HG03442 (cell line): ENCODE data around the gene ZNF98.

Experiments
- ATAC-seq: cut with Tn5 transposase; IDR thresholded peaks from one replicate; pipeline ENCODE4 v1.9.1; 2021; ENCODE audit warnings: mild to moderate bottlenecking, moderate library complexity; ENCODE audit not compliant: unreplicated experiment

The ZNF98 gene

DNA sequence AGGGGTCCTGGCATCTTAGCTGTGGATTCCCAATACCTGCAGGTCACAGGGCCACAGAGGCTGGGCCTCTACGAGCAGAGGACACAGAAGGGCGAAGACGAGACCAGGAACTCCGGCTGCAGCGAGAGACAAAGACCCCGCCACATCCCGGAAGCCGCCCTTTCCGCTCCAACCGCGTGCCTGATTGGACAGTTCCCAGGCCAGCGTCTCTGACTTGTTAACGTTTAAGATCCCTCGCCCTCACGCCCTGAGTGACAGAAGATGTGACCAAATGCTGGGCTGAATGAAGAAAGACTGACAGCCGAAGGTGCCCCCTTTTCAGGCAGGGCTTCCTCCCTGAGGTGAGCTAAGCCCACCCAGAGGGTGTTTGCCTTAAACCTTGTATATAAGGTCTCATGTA, at the start of gene ZNF98:
Gene ZNF98, minus strand, starts transcription at position 136 of the 400 bp plus-strand sequence. Its CDS starts 122 bp downstream, at position 14.
- ATAC-seq: no peak

DNA sequence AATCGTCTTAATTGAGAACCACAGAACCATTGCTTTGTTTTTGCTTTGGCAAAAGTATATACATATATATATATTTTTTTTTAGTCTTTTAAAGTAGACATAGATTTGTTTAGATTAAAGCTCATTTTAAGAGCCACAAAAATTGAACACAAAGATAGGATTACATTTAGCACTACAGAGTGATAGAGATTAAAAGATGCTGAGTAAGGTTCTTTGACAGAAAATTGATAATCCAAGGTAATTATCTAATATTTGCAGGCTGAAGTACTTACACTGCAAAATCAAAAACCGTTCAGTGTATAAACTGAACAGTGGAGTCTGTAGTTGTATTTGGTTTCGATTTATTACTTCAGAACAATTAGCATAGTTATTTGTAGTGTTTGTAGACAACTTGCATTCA, 24.5 kb upstream of the ZNF98 start:
- no peak for ATAC-seq

DNA sequence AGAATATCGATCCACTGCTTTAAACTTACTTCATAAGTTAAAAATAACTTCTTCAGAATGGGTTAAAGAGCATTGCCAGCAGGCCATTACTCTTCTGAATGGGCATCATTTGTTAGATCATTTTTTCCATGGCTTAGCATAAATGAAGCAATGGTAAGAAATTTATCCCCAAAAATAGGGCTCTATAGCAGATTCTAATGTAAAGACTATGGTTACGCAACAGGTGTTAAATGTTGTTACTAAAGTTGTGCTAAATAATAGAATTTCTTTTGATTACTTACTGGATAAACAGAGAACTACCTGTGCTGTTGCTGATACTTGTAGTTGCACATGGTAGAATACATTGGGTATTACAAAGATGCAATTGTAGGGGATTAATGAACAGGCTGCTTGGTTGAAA, 15.9 kb upstream of the ZNF98 start:
- ATAC-seq: no peak

DNA sequence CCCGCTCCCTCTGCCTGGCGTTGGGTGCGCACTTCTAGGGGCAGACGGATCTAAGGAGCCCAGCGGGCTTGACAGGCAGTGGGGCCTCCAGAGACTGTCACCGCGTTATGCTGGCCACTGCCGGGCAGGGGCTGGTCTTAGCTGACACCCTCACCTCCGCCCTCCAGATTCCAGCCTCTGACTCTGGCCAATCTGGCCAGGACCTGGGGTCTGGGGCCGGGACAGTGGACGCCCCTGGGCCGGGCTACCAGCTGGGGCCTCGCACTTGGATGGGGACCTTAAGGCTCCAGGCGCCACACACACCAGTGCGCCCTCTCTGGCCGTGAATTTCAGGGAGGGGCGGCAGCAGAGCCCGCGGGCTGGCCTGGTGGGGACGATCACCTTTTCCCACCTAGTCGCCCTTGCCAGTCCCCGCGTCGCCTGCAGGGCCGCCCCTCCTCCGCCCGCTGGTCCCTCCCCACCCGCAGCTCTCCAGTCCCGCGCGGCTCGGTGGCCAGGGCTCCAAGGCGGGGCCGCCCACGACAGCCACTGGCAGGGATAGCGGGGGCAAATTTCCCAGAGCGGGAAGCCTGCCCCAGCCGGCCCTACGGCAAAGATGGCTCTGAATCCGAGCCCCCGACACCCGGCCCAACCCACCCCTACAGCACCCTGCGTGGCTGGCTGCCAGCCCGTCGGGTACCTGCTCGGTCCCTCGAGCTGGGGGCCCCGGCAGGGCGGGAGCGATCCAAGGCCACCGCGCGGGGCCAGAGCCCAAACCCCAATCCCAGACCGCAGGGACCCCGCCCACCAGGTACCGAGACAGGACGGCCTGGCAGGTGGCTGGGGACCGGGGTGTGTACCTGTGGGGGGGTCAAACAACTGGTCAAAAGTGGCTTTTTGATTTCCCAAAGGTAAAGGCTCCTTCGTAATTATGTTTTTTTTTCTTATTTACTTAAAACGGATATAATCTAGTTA, 6.1 kb upstream of the ZNF98 start:
- no peak for ATAC-seq

DNA sequence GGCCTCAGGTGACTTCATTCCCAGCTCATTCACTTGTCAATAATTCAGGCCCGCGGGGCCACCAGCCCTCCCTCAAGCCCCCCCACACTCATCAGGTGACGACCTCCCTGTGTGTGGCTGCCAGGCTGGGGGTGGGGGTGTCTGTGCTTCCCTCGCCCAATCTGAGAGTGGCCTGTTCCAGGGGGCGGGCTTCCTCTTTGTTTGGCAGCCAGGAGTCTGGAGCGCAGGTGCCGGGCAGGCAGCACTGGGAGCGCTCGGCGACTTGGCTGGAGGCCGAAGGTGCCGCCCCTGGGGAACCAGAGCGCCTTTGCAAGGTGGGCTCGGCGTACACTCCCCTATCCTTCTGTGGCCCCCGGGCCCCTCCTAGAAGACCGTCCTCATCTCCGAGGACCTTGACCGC, 5.4 kb upstream of the ZNF98 start:
- no peak for ATAC-seq

DNA sequence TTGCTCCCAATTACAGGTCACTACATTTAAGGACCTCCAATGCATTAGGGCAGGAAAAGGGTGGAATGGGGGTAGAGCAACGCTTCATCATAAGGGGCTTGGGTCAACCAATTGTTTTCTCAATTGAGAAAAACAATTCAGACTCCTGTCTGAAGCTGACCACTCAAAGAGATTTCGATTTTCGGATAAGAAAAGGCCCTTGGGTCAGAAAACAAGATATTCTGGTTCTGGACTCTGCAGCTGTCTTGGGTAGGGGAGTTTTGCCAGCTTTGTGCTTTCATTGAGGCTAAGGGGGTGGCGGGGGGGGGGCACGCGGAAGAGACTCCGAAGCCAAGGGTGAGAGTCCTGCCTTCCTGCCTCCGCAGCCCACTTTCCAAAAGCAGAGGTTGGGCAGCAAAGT, 4.8 kb upstream of the ZNF98 start:
- no peak for ATAC-seq

DNA sequence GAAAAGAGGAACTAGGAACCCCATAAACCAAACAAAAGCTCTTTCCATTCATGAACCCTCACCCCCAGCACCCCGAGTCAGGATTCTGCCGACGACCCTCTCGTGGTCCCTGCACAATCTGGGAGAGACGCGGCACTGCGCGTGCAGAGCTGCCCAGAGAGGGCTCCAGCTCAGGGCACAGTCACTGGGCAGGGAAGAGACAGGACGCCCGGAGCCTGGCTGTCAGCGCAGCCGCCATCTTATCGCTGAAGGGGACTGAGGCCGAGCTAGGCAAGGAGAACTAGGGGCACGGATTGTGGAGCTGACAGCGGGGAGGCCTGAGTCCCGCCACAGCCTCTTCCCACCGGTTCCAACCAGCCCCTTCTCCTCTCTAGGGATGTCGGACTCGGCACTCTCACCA, 349 bp downstream of the ZNF98 start:
- ATAC-seq: no peak

DNA sequence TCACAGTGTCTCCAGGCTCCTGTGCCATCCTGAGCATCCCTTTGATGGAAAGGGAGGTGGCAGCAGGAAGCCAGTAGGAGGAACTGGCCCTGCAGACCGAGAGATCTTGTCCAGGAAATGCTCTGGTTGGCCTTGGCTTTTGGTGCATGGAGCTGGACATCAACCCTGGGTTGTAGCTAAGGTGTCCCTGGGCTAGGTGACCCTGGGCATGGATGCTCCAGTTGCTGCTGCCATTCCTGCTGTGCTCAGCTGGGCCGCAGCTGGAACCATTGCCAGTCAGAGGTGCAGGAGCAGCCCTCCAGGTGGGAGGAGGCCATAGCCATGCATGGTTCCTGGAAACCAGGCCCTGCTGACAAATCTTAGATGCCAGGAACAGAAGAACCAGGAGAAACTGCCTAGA, 67.5 kb downstream of the ZNF98 start:
- ATAC-seq: no peak
